ENCODE results near the gene MRPS18A.
"Not testable (repeated sequence)": the region's sequence is repeated elsewhere in the genome, so short reads cannot be mapped to it uniquely, and the experiment has no call there.

The MRPS18A gene

DNA sequence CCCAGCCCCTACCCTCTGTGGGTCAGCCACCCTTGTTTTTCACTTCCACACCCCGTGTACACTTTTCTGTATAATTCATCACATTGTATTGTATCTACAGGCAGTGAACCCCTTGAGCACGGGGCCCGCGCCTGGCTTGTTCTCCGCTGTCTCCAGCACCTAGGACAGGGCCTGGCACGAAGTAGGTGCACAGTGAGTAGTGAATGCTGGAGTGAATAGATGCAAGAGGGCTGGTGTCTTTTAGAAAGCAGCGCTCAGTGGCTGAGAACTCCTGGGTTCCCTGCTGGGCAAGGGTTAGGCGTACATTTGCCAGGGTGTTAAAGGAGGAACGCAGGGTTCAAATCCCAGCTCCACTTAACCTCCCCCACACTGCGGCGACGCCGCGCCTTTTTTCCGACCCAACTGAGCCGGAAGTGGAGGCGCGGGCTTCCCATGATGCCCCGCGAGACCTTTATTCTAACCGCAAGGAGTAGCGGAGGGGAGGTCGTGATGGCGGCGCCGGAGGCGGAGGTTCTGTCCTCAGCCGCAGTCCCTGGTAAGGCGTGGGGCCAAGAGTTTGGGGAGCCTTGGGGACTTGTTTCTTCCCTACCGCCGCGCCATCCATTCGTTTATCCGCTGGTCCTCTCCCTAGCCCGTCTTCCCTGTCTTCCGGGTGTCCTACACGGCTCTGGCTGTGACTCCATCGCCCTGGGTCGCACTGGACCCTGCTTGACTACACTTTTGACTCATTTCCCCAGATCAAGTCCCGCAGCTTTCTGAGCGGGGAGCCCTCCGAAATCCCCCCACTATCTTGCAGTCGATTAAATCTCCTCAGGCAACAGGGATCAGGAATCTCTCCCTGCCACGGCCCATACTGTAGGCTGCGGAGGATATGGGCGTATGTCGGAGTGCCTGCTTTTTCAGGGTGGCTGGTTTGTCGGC is 51.9 kb downstream of the MRPS18A start, which contains the start of gene MAD2L1BP:
Gene MAD2L1BP, plus strand, starts transcription at position 454 of the 921 bp plus-strand sequence. Its CDS starts 36 bp downstream, at position 490.
- DNase-seq (ENCODE audit: low spot score): peak; percentile 90

- DNase-seq (ENCODE audit: low spot score): no peak
Measured at GRCh38 chr6:43634702-43635303, 52.8 kb downstream of the MRPS18A start.

GRCh38 chr6:43633002-43633401 is 54.6 kb downstream of the MRPS18A start:
- DNase-seq (ENCODE audit: low spot score): not testable (repeated sequence)

GRCh38 chr6:43630980-43631619 is 56.5 kb downstream of the MRPS18A start:
- DNase-seq (ENCODE audit: low spot score): no peak

- DNase-seq (ENCODE audit: low spot score): peak; percentile 92
Measured at GRCh38 chr6:43629505-43630300, 57.9 kb downstream of the MRPS18A start.

- DNase-seq (ENCODE audit: low spot score): peak; percentile 99
Measured at GRCh38 chr6:43629104-43629504, 58.5 kb downstream of the MRPS18A start, which contains the start of gene GTPBP2. GTPBP2 (minus strand) TSS chr6:43629264; CDS start chr6:43629162, 102 bp downstream.

- DNase-seq (ENCODE audit: low spot score): peak; percentile 75
Measured at GRCh38 chr6:43628393-43629103, 59.0 kb downstream of the MRPS18A start.

- no peak for DNase-seq (ENCODE audit: low spot score)
Measured at GRCh38 chr6:43627008-43627825, 60.4 kb downstream of the MRPS18A start.

DNA sequence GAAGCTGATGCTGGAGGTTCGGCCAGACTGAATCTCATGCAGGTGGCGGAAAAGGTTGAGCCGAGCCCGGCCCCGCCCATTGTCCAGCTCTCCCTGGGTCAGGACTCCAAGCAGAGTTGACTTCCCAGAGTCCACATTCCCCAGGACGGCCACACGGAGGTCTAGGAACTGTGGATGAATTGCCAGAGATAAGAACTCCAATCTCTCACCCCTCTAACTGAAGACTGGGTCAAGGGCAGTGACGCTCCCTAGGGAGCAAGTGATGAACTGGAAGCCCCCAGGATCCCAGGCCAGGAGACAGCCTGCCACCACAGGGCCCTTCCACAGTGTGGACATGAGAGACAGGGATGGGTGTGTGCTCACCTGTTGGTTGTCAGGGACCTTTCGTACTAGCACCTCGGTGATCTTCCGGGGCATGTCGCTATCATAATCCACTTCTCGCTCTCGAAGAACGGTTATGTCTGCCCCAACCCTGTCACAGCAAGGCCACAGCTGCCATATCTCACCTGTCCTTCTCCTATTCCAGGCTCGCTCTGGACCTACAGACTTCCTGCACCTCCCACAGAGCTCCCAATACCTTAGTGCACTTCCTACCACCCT is 62.1 kb downstream of the MRPS18A start:
- DNase-seq (ENCODE audit: low spot score): no peak

GRCh38 chr6:43624786-43625288 is 62.8 kb downstream of the MRPS18A start:
- no peak for DNase-seq (ENCODE audit: low spot score)

GRCh38 chr6:43623880-43624785 is 63.5 kb downstream of the MRPS18A start:
- DNase-seq (ENCODE audit: low spot score): no peak

DNA sequence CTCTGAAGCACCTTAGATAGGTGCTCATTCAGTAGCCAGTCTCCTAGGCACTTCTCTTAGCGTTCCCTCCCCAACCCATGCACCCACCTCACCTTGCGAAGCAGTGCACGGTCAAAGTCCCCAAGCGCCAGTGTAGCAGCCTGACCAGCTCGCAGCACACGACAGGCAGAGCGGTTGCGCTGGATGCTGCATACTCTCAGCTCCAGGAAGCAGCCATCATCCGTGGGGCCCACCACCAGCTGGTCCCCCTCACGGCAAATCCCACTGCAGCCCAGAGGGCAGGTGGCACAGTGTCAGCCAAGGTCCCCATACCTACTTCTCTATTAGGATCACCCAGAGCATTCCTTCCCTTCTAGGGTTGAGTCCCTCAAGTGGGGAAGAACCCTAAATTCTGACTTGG is 65.0 kb downstream of the MRPS18A start:
- DNase-seq (ENCODE audit: low spot score): no peak

- no peak for DNase-seq (ENCODE audit: low spot score)
Measured at GRCh38 chr6:43621836-43622180, 65.8 kb downstream of the MRPS18A start.
